ENCODE data around the gene ZBED2.

GRCh38 chr3:111596328-111596727, 1.2 kb upstream of the ZBED2 start:
- TF ChIP-seq CTCF (IDR thresholded peaks at IDR 0.05; ENCODE audit: insufficient read depth, low read length) (no peak), GABPA (IDR thresholded peaks at IDR 0.05; ENCODE audit: low read depth) (no peak)

All from HL-60 (cell line).